Mesothelial cell of epicardium (in vitro differentiated cells): ENCODE results near the gene PLIN1. TPM values are rescaled to one million over a fixed set of nuclear protein-coding genes. Genes with fewer than 3 reads are reported as not detected.

Experiments
- DNase-seq, 2 experiments: peaks; one replicate each; pipeline ENCODE4 v3.0.0; 2021; ENCODE audit warnings: low spot score in 2 of 2; ENCODE audit not compliant: unreplicated experiment in 2 of 2
- H3K27ac Mint-ChIP-seq: 2 replicates; pipeline ENCODE4 v1.8.0; 2021; ENCODE audit warnings: mixed read lengths
- H3K27me3 Mint-ChIP-seq: 2 replicates; pipeline ENCODE4 v1.8.0; 2021; ENCODE audit warnings: low read depth, mixed read lengths
- H3K36me3 Mint-ChIP-seq: 2 replicates; pipeline ENCODE4 v1.8.0; 2021; ENCODE audit warnings: mixed read lengths
- H3K4me1 Mint-ChIP-seq: 2 replicates; pipeline ENCODE4 v1.8.0; 2021; ENCODE audit warnings: mixed read lengths
- H3K4me3 Mint-ChIP-seq: 2 replicates; pipeline ENCODE4 v1.8.0; 2021; ENCODE audit warnings: mild to moderate bottlenecking, moderate library complexity, mixed read lengths
- H3K9me3 Mint-ChIP-seq: 2 replicates; pipeline ENCODE4 v1.8.0; 2021; ENCODE audit warnings: mixed read lengths
- total RNA-seq: library from RNA; stranded (reverse); gene quantifications from 3 replicates; pipeline ENCODE4 v1.2.1, GENCODE V29; 2021
- TF ChIP-seq, protein P1 (sequence below): fragments of 200-600 bp; sonication (generic); IDR thresholded peaks from one replicate; pipeline ENCODE4 v1.5.0; 2021; ENCODE audit warnings: antibody characterized with exemption; ENCODE audit not compliant: unreplicated experiment

PLIN1 gene
- total RNA-seq, 1 donor from 2014 or later: 0.31 TPM

DNA sequence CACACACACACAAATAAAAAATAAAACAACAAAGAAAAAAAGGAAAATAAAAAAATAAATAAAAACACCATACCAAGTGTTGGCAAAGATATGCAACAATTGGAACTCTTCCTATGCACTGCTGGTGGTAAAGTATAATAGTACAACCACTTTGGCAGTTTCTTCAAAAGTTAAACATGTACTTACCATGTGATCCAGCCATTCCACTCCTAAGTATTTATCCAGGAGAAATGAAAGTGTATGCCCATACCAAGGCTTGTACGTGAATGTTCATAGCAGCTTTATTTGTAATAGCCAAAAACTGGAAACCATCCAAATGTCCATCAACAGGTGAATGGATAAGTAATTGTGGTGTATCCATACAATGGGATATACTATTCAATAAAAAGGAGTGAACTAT, 28.4 kb upstream of the PLIN1 start:
- Mint-ChIP-seq H3K4me1 (no peaks in the 10 kb centered on the region), H3K27ac (no peak overlapping the region), H3K27me3 (peaks cover 23% of the 10 kb centered on the region), H3K36me3 (no peaks in the 10 kb centered on the region), H3K4me3 (no peak overlapping the region), H3K9me3 (peaks cover 11% of the 10 kb centered on the region)
- TF ChIP-seq, protein P1, sequence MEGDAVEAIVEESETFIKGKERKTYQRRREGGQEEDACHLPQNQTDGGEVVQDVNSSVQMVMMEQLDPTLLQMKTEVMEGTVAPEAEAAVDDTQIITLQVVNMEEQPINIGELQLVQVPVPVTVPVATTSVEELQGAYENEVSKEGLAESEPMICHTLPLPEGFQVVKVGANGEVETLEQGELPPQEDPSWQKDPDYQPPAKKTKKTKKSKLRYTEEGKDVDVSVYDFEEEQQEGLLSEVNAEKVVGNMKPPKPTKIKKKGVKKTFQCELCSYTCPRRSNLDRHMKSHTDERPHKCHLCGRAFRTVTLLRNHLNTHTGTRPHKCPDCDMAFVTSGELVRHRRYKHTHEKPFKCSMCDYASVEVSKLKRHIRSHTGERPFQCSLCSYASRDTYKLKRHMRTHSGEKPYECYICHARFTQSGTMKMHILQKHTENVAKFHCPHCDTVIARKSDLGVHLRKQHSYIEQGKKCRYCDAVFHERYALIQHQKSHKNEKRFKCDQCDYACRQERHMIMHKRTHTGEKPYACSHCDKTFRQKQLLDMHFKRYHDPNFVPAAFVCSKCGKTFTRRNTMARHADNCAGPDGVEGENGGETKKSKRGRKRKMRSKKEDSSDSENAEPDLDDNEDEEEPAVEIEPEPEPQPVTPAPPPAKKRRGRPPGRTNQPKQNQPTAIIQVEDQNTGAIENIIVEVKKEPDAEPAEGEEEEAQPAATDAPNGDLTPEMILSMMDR: no peak
- DNase-seq: no peak

DNA sequence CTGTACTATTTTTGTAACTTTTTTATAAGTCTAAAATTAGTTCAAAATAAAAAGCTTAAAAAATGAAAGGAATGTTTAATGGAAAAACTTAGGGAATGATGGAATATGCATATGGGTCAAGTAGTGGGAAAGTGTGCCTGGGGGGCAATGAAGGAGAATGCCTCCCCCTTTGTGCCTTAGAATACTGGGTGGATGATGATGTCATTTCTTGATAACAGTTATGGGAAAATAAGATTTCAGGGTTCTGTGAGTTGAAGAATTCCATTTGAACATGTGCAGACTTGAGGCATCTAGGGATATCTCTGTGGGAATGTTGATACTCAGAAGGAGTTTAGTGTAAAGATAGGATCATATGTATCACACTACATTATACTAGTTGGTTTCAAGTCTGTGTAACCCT, 25.2 kb upstream of the PLIN1 start:
- no peak overlapping the region for H3K4me3 Mint-ChIP-seq
- TF ChIP-seq, protein P1: no peak
- H3K27me3 Mint-ChIP-seq: peaks cover 22% of the 10 kb centered on the region
- no peaks in the 10 kb centered on the region for H3K9me3 Mint-ChIP-seq
- no peaks in the 10 kb centered on the region for H3K4me1 Mint-ChIP-seq
- no peak overlapping the region for H3K27ac Mint-ChIP-seq
- no peak for DNase-seq
- no peaks in the 10 kb centered on the region for H3K36me3 Mint-ChIP-seq

DNA sequence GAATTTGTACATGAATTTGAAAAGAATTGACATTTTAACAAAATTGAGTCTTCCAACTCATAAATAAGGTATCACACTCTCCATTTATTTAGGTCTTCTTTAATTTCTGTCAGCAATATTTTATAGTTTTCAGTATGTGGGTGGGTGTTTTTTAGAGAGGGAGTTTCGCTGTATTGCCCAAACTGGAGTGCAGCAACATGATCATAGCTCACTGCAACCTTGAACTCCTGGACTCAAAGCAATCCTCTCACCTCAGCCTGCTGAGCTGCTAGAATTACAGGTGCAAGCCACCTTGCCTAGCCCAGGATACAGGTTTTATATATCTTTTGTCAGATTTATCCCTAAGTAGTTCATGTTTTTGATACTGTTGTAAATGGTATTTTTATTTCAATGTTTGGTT, 16.0 kb upstream of the PLIN1 start:
- Mint-ChIP-seq H3K4me3 (no peak overlapping the region), H3K36me3 (no peaks in the 10 kb centered on the region), H3K4me1 (peaks cover 3% of the 10 kb centered on the region), H3K27me3 (peaks cover 18% of the 10 kb centered on the region), H3K9me3 (no peaks in the 10 kb centered on the region), H3K27ac (no peak overlapping the region)
- TF ChIP-seq, protein P1: no peak
- DNase-seq: no peak

DNA sequence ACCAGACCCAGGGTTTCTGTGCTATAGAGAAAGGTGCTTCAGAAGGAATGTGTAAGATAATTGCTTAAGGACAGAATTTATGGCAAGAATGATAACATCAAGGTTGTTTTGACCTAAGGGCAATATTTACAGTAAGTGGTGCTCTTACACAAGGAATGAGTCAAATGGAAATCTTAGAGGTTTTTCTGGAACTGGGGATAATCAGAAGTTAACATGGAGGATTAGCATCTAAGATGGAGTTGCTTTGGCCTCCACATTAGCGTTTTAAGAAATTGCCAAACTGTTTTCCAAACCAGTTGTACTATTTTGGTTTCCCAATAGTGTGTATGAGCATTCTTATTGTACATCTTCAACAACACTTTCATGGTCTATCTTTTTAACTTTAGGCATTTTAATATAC, 14.5 kb upstream of the PLIN1 start:
- no peak for DNase-seq
- H3K36me3 Mint-ChIP-seq: no peaks in the 10 kb centered on the region
- TF ChIP-seq, protein P1: no peak
- no peak overlapping the region for H3K27ac Mint-ChIP-seq
- peaks cover 10% of the 10 kb centered on the region for H3K4me1 Mint-ChIP-seq
- H3K9me3 Mint-ChIP-seq: no peaks in the 10 kb centered on the region
- H3K27me3 Mint-ChIP-seq: peaks cover 14% of the 10 kb centered on the region
- no peak overlapping the region for H3K4me3 Mint-ChIP-seq

DNA sequence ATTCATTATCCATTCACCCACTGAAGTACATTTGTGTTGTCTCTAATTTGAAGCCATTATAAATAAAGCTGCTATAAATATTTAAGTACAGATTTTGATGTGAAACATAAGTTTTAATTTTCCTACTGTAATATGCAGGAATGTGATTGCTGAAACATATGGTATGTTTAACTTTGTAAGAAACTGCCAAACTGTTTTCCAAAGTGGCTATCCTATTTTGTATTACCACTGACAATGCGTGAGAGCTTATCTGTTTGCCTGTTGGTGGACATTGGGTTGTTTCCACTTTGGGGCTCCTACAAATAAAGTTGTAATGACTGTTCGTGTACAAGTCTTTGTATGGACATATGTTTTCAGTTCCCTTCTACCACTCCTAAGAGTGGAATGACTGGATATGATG, 13.9 kb upstream of the PLIN1 start:
- TF ChIP-seq, protein P1: no peak
- no peaks in the 10 kb centered on the region for H3K36me3 Mint-ChIP-seq
- H3K4me3 Mint-ChIP-seq: no peak overlapping the region
- H3K9me3 Mint-ChIP-seq: no peaks in the 10 kb centered on the region
- H3K27me3 Mint-ChIP-seq: peaks cover 14% of the 10 kb centered on the region
- no peak for DNase-seq
- peaks cover 10% of the 10 kb centered on the region for H3K4me1 Mint-ChIP-seq
- H3K27ac Mint-ChIP-seq: no peak overlapping the region
